Measurements from ENCODE around the gene KIAA0513.

GRCh38 chr16:85104147-85104546 lies 76.6 kb downstream of the KIAA0513 start:
- TF ChIP-seq CTCF (IDR thresholded peaks at IDR 0.05), result no peak
- no peak for TF ChIP-seq POLR2A (IDR thresholded peaks at IDR 0.05)

Data from body of pancreas (tissue), 4 donors.